HG03039 (cell line): ENCODE results near the gene TSC2.

Experiments
- ATAC-seq: cut with Tn5 transposase; IDR thresholded peaks from one replicate; pipeline ENCODE4 v1.9.1; 2021; ENCODE audit warnings: mild to moderate bottlenecking, moderate library complexity; ENCODE audit not compliant: unreplicated experiment

Gene TSC2

DNA sequence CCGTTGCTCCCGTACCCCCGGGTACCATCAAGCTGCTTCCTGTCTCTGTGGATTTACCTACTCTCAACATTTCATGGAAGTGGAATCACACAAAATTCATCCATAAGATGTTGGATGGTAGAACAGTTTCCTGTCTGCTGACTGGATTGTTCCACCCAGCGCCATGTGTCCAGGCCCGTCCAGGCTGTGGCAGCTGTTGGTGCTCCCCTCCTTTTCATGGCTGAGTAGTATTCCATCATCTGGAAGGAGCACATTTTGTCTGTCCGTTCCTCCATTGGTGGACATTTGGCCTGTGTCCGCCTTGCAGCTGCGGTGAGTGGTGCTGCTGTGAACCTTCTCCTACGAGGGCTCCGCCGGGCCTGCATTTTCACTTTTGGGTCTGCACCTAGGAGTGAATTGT lies 18.4 kb downstream of the TSC2 start:
- no peak for ATAC-seq

DNA sequence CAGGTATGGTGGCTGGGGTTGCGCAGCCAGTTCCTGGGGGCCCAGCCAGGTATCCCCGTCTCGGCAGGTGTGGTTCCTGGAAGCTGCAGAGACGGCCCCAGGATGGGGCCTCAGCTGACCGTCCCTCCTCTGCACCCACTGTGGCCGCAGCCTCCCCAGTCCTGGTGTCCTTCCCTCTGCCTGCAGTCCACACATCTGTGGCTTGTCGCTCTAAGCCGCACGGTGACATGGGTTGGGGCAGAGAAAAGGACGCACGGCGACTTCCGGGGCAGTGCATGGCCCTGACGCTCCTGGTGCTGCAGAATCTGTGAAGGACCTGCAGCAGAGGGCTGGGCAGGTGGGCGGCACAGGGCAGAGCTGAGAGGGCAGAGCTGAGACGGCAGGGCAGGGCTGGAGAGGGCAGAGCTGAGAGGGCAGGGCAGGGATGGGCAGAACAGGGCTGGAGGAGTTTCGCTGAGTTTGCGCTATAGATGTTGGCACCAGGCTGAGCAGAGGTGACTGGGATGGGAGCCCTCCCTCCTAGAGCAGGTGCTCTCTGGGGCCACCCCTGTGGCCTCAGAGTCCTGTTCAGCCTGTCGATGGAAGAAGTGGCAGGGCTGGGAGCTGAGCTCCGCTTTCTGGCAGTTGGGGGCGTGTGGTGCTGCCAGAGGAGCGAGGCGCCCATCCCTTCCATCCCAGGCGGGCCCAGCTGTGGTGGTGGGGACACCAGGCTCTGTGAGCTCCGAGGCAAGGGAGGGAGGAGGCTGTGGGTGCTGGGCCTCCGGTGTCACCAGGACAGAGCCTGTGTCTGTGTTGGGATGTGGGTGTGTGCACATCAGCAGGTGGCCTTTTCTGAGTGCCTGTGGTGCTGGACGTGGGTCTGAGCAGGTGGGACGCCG lies 23.0 kb downstream of the TSC2 start:
- no peak for ATAC-seq

DNA sequence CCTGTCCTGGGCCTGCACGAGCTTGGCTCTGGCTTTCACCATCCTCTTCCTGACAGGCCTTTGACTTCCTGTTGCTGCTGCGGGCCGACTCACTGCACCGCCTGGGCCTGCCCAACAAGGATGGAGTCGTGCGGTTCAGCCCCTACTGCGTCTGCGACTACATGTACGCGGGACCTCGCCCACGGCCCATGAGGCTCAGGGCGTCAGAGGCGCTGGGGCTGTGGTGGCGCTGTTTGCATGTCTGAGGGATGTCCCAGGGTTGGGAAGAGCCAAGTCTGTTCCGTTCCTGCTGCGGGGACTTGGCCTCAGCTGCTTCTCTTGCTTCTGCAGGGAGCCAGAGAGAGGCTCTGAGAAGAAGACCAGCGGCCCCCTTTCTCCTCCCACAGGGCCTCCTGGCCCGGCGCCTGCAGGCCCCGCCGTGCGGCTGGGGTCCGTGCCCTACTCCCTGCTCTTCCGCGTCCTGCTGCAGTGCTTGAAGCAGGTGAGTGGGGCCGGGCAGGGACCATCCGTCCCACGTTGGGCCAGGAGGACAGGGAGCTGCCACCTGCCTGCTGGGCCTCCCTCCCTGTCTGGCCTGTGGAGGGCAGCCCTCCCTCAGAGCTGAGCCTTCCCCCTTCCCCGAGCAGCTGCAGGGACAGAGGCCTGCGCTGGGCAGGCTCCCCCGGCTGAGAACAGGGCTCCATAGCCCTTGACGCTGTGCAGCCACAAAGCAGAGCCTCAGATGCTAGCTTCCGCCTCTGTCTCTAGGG lies 23.8 kb downstream of the TSC2 start:
- ATAC-seq = no peak

DNA sequence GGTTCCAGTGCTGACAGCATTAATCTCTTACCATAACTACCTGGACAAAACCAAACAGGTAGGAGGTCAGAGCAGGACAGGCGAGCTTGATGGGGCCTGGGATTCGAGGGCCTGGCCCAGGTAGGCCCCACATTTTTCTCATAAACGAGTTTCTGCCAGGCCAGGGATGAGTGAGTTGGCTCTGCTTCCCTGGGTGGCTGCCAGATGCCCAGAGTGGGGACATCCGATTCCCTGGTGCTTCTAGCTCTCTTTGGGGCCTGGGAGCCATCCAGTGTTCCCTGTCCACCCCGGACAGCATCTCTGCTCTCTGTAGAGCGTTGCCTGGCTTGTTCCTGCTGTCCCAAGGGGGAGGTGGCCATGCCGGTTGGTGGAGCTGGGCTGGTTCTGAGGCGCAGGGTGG lies 25.1 kb downstream of the TSC2 start:
- ATAC-seq = no peak

DNA sequence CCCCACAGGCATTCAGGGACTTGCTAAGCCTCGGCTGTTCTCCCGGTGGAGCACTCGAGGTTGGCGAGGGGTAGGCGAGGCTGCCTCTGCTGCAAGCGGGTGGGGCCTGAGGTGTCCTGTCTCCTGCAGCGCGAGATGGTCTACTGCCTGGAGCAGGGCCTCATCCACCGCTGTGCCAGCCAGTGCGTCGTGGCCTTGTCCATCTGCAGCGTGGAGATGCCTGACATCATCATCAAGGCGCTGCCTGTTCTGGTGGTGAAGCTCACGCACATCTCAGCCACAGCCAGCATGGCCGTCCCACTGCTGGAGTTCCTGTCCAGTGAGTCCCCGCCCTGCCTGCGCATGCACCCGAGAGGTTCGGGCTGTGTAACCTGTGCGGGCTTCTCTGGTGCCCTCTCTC lies 26.3 kb downstream of the TSC2 start:
- ATAC-seq = no peak

DNA sequence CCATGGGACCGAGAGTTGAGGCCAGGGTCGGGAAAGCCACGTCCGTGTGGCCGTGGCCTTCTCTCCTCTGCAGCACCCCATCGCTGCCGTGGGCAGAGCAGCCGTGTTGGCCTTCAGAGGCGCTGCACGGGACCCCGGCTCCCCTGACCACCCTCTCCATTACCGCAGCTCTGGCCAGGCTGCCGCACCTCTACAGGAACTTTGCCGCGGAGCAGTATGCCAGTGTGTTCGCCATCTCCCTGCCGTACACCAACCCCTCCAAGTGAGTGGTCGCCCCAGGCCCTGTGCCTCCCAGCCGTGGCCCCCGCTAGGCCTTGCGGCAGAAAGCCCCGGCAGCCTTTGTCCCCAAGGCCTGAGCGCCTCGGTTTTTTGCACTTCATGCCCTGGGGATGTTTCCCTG lies 27.8 kb downstream of the TSC2 start:
- no peak for ATAC-seq

DNA sequence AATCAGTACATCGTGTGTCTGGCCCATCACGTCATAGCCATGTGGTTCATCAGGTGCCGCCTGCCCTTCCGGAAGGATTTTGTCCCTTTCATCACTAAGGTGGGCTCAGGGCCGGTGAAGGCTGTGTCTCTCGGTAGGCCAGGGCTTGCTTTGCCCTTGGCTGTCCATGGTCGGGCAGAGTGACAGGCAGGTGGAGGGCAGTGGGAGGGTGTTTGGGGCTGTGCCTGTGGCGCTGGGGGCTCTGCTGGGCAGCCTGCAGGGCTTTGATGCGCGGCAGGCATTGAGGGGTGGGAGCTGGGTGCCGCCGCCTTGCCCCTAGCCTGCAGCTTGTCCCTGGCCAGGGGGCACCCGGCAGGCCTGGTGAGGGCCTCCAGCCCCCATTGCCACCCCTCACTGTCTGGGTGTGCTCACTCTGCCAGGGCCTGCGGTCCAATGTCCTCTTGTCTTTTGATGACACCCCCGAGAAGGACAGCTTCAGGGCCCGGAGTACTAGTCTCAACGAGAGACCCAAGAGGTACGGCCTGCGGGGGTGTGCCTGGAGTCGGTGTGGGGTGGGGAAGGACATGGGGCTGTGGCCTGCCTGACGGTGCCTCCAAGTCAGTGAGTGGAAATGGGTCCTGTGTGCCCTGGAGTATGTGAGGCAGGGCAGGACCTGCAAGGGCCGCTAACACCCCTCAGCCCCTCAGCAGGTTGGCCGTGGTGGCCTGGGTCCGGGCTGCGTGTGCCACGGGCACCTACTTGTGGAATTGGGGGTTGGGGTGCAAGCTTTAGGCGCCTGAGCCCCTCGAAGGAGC lies 28.5 kb downstream of the TSC2 start:
- ATAC-seq = no peak

DNA sequence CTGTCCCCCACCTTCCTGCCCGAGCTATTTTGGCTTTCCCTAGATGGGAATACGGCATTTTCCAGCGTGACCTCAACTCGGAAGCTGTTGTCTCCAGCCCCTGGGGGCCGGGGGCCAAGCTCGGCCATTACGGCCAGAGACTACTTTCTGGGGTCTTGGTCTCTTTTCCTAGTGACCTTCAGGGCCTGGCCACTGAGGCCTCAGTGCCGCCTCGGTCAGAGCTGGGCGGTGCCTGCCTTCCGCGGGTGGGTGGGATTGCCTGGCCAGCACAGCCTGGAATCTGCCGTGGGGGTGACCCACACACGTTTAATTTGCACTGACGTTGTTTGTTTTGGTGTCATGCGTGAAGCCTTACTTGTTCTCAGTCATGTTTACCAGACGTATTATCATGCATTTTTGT lies 29.2 kb downstream of the TSC2 start:
- ATAC-seq = no peak

DNA sequence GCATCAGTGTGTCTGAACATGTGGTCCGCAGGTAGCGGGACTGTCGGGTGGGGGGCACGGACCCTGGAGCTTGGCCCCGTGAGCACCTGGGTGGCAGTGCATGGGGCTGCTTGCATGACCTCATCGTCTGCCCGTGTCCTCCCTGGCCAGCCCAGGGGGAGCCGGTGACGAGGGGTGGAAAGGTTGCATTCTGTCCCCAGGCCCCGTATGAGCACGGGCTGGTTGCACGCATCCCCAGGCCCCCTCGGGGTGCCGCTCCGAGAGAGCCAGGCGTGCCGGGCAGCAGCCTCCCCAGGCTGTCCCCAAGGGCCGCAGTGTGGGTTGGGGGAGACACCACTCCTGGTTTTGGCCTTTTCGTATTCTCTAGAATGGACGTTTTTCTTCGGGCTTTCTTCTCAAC lies 29.9 kb downstream of the TSC2 start:
- no peak for ATAC-seq

DNA sequence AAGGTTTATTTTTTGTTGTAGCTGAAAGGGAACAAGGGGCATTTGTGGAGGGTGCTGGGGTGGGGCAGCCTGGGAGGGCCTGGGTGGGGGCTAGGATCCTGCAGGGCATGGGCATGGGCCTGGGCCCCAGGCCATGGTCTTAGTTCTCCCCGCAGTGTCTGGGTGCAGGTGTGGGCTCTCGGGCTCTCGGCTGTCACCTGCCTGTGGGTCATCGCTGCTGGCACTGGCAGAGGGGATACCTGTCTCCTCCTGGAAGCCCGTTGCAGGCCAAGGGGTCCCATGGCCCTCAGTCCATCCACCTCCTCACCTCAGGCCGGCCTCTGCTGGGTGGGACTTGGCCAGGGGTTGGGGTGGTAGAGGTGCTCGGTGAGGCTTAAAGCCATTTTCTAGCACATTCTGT lies 30.3 kb downstream of the TSC2 start:
- no peak for ATAC-seq

DNA sequence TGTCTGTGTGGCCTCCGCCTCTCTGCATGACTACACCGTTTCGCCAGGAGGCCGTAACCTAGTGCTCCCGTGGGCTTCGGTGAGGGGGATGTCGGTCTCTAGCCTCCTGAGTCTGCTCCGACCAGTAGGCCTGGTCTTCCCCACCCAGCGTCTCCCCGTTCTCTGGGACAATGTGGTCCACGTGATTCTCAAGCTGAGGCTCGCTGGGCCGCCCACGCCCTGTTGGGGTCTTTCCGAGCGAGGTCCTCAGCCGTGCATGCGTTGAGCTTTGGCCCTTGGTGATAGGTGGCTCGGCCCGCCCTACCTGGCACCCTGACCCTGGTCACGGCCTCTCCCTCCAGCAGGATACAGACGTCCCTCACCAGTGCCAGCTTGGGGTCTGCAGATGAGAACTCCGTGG lies 30.9 kb downstream of the TSC2 start:
- no peak for ATAC-seq

DNA sequence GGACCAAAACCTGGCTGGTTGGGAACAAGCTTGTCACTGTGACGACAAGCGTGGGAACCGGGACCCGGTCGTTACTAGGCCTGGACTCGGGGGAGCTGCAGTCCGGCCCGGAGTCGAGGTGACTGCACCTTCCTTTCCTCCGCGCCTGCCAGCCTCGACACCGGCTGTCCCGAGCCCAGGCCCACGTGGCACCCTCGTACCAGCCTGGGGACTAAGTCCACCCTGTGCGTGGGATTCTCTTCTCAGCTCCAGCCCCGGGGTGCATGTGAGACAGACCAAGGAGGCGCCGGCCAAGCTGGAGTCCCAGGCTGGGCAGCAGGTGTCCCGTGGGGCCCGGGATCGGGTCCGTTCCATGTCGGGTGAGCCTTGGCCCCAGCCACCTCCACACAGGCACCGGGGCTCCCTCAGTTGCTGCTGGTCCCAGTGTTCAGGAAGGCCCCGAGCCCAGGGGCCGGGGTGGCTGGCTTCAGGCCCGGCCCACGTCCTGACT lies 31.6 kb downstream of the TSC2 start:
- ATAC-seq = no peak

DNA sequence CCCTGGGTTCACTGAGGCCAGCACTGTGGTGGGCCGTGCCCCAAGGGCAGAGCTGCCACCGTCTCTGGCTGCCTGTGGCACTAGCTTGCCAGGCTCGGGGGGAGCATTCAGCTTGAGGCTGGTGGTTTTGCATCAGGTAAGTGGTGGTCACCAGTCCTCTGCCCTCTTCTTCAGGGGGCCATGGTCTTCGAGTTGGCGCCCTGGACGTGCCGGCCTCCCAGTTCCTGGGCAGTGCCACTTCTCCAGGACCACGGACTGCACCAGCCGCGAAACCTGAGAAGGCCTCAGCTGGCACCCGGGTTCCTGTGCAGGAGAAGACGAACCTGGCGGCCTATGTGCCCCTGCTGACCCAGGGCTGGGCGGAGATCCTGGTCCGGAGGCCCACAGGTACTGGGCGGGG lies 32.2 kb downstream of the TSC2 start:
- ATAC-seq = no peak

DNA sequence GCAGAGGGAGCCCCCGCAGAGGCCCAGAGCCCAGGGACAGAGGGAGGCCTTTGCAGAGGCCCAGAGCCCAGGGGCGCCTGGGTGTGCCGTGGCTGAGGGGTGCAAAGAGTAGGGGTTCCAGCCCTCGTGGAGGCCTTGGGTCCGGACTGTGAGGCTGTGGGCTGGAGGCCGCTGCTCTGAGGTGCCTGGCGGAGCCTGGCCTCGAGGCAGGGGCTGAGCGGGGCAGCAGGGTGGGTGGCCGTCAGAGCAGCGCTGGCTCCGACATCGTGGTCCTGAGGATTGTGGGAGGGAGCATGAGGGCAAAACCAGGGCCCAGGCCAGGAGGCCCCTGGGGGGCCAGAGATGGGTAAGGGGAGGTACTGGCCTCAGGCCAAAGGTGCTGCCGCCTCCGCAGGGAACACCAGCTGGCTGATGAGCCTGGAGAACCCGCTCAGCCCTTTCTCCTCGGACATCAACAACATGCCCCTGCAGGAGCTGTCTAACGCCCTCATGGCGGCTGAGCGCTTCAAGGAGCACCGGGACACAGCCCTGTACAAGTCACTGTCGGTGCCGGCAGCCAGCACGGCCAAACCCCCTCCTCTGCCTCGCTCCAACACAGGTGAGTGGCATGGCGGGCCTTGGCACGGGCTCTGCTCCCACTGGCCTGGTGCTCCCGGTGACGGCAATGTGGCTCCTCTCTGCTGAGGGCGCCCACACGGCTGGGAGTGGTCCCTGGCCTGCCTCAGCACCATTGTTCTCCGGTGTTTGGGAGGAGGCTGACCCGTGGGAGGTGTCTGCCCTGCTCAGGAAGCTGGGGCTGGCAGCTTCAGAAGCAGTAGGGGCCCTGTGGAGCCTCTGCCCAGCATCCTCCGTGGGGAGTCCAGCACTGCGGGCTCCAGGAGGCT lies 33.7 kb downstream of the TSC2 start:
- no peak for ATAC-seq

DNA sequence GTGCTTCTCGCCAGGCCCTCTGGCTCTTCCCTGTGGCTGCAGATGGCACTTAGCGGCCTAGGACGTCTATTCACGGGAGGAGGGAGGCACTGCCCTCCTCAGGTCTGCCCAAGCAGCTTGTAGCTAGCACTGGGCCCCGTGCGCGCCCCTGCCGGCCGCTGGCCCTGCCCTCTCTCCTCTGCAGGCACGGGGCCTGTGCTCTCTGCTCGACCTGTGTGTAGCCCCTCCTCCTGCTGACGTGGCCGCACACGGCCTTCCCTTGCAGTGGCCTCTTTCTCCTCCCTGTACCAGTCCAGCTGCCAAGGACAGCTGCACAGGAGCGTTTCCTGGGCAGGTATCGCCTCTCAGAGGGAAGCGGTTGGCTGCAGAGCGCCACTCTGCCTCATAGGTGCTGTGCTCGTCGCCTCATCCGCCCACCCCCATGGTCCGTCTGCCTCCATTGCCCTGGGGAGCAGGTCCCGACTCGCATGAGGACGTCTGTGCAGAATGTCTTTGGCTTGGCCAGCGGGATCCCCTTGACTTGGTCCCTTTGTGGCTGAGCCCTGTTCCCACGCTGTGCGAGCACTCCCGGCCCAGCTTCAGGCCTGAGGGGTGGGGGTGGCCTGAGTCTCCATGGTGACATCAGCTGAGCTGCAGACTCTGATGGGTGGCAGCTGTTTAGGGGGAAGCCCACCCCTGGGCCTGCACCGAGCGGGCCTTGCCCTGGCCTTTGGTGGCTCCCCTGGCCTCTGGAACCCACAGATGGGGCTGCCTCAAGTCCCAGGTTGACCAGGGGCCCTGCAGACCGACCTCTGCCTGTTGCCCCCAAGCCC lies 34.6 kb downstream of the TSC2 start:
- ATAC-seq = no peak

DNA sequence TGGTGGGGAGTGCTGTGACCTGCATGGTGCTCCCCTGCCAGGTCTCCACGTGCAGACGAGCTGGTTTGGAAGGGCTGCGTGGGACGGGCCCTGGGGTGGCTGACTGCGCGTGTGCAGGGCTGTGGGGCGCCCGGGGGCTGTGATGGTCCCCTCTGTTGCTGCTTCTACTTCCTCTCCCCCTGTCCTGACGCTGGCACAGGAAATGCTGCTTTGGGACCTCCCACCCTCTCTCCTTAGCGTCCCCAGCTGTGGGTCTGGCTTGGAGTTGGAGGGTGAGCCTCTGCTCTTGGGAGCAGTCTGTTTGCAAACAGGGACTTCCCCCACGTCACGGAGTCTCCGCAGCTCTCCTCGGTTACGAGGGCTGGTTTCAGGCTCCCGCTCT lies 35.2 kb downstream of the TSC2 start:
- ATAC-seq = no peak

DNA sequence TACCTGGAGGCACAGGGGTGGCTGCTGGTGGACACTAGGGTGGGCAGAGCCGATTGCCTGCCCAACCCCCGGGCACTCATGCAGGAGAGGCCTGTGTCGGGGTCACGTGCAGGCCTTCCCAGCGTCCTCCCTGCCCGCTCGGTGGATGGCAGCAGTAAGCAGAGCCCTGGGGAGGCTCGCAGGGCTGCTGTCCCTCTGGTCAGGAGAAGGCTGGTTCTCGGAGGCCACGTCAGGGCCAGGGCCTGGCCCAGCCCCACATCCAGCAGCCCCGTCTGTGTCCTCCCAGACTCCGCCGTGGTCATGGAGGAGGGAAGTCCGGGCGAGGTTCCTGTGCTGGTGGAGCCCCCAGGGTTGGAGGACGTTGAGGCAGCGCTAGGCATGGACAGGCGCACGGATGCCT lies 35.6 kb downstream of the TSC2 start:
- no peak for ATAC-seq

DNA sequence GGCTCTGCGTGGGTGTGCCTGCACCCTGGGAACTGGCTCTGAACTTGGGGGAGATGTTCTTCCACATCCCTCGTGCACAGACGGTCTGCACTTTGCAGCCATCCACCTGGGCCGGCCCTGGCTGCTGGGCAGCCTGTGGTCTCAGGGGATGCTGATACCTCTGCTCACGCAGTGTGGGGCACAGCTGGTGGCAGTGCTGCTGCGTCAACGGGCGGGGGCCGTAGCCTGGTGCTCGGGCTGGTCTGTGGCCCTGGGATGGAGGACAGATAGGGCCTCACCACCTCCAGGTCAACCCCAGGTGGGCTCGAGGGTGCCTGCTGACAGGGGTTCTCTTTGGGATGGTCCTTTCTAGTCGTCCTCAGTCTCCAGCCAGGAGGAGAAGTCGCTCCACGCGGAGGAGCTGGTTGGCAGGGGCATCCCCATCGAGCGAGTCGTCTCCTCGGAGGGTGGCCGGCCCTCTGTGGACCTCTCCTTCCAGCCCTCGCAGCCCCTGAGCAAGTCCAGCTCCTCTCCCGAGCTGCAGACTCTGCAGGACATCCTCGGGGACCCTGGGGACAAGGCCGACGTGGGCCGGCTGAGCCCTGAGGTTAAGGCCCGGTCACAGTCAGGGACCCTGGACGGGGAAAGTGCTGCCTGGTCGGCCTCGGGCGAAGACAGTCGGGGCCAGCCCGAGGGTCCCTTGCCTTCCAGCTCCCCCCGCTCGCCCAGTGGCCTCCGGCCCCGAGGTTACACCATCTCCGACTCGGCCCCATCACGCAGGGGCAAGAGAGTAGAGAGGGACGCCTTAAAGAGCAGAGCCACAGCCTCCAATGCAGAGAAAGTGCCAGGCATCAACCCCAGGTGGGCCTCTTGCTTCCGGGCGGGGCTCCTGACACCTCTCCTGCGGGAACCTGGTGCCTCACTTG lies 36.3 kb downstream of the TSC2 start:
- no peak for ATAC-seq
